ENCODE results near the gene PPP4R4. TPM values are rescaled to one million over a fixed set of nuclear protein-coding genes. Genes with fewer than 3 reads are reported as not detected.

PPP4R4 gene
- total RNA-seq, 1 donor from 2014 or later = not detected

DNA sequence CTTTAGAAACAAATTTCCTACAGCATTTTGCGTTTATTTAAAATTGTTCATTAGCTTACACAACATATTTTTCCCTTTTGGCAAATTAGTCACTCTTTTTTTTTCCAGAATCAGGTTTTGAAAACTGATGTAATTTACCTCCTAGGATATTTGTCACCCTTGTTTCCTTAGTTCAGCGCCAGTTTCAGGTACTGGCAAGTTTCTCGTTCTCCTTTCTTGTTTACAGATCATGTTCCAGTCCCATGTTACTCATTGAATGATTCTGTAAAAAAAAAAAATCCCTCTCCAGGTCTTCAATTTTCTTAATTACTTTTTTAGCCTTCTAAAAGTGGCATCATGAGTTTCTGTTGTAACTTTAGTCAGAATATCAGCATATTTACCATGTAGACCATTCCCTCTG is 2.7 kb downstream of the PPP4R4 start:
- no peak for DNase-seq (ENCODE audit: extremely low spot score, unreplicated experiment)
- H3K4me1 Mint-ChIP-seq (ENCODE audit: unreplicated experiment) = peaks cover 14% of the 10 kb centered on the region
- peaks cover 82% of the 10 kb centered on the region for H3K27me3 Mint-ChIP-seq (ENCODE audit: unreplicated experiment)
- no peak overlapping the region for H3K27ac Mint-ChIP-seq (ENCODE audit: unreplicated experiment)
- H3K36me3 Mint-ChIP-seq (ENCODE audit: unreplicated experiment) = no peaks in the 10 kb centered on the region
- TF ChIP-seq, protein P1, sequence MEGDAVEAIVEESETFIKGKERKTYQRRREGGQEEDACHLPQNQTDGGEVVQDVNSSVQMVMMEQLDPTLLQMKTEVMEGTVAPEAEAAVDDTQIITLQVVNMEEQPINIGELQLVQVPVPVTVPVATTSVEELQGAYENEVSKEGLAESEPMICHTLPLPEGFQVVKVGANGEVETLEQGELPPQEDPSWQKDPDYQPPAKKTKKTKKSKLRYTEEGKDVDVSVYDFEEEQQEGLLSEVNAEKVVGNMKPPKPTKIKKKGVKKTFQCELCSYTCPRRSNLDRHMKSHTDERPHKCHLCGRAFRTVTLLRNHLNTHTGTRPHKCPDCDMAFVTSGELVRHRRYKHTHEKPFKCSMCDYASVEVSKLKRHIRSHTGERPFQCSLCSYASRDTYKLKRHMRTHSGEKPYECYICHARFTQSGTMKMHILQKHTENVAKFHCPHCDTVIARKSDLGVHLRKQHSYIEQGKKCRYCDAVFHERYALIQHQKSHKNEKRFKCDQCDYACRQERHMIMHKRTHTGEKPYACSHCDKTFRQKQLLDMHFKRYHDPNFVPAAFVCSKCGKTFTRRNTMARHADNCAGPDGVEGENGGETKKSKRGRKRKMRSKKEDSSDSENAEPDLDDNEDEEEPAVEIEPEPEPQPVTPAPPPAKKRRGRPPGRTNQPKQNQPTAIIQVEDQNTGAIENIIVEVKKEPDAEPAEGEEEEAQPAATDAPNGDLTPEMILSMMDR (IDR thresholded peaks at IDR 0.05) = no peak
- no peaks in the 10 kb centered on the region for H3K9me3 Mint-ChIP-seq (ENCODE audit: unreplicated experiment)
- H3K4me3 Mint-ChIP-seq (ENCODE audit: unreplicated experiment) = no peak overlapping the region

DNA sequence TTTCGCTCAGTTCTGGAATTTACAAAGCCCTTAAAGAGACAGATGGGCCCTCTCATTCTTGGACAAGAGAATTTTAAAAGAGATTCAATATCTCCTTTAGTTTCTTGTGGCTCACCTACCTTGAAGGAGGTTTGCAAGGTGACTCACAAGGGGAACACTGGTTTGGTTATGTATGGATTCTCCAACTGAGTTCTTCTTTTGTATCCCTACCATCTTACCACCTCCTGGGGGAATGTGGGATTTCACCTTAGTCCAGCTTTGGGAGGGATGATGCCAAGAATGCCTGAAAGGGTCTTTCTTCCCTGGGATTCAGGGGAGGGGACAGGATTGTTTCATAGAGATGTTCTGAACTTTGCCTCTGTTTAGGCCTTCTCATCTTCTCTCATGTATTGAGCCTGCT is 3.7 kb downstream of the PPP4R4 start:
- Mint-ChIP-seq H3K27ac (ENCODE audit: unreplicated experiment) (no peak overlapping the region), H3K9me3 (ENCODE audit: unreplicated experiment) (no peaks in the 10 kb centered on the region), H3K4me1 (ENCODE audit: unreplicated experiment) (peaks cover 14% of the 10 kb centered on the region), H3K27me3 (ENCODE audit: unreplicated experiment) (peaks cover 82% of the 10 kb centered on the region), H3K4me3 (ENCODE audit: unreplicated experiment) (no peak overlapping the region), H3K36me3 (ENCODE audit: unreplicated experiment) (no peaks in the 10 kb centered on the region)
- TF ChIP-seq, protein P1 (IDR thresholded peaks at IDR 0.05) = no peak
- DNase-seq (ENCODE audit: extremely low spot score, unreplicated experiment) = no peak

DNA sequence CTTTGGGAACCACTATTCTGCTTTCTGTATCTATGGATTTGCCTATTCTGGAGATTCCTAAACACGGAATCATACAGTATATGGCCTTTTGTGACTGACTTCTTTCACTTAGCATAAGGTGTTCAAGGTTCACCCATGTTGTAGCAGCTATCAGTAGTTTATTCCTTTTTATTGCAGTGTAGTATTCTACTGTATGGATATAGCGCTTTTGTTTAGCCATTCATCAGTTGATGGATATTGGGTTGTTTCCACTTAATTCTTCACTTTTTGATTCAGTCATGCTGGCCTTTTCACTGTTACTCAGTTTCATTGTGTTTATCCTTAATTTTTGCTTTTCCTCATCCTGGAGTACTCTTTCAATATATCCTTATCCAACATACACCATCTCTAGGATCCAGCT is 5.1 kb downstream of the PPP4R4 start:
- Mint-ChIP-seq H3K9me3 (ENCODE audit: unreplicated experiment) (no peaks in the 10 kb centered on the region), H3K4me3 (ENCODE audit: unreplicated experiment) (no peak overlapping the region), H3K4me1 (ENCODE audit: unreplicated experiment) (peaks cover 10% of the 10 kb centered on the region), H3K36me3 (ENCODE audit: unreplicated experiment) (no peaks in the 10 kb centered on the region), H3K27me3 (ENCODE audit: unreplicated experiment) (peaks cover 80% of the 10 kb centered on the region), H3K27ac (ENCODE audit: unreplicated experiment) (no peak overlapping the region)
- TF ChIP-seq, protein P1 (IDR thresholded peaks at IDR 0.05) = no peak
- no peak for DNase-seq (ENCODE audit: extremely low spot score, unreplicated experiment)

DNA sequence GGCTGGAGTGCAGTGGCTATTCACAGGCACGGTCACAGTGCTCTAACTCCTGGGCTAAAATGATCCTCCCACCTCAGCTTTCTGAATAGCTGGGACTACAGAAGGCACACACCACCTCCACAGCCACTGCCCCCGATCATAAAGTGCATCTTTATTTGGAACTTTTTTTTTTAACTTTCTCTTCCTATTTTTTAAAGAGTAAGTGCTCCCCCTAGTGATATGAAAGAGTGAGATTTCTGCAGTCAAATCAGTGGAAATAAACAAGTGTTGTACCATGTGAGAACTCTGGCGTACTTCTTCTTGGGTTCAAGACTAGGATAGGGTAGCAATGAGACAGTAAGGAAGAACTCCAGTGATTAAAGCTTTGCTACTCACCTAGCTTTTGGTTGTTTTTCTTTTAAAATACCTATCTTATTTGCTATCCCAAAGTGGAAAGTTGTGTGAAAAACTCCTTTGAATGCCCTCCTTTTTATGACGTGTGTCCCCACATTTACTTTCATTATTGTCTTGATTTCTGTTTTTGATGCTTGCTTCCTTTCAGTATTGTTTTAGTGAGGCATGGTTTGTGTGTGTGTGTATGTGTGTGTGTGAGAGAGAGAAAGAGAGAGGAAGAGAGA is 6.6 kb downstream of the PPP4R4 start:
- TF ChIP-seq, protein P1 (IDR thresholded peaks at IDR 0.05) = peak; percentile 68

DNA sequence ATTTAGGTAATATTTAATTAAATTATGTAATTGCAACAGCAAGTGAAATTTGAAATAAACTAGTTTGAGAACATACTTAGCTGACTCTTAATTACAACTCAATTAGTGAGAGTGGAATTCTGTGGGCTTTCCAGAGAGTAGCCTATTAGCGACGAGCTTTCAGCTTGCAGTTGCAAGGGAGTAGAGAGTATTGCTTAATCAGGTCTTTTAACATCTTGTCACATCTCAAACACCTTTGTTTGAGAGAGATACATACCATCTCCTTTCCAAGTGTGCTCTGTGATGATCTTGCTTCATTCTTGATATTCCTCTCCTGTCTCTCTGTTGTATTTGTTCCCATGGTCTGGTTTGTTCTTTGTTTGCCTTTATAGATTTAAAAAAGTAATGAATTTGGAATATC is 7.7 kb downstream of the PPP4R4 start:
- no peaks in the 10 kb centered on the region for H3K36me3 Mint-ChIP-seq (ENCODE audit: unreplicated experiment)
- no peak for DNase-seq (ENCODE audit: extremely low spot score, unreplicated experiment)
- no peaks in the 10 kb centered on the region for H3K9me3 Mint-ChIP-seq (ENCODE audit: unreplicated experiment)
- peaks cover 3% of the 10 kb centered on the region for H3K4me1 Mint-ChIP-seq (ENCODE audit: unreplicated experiment)
- TF ChIP-seq, protein P1 (IDR thresholded peaks at IDR 0.05) = no peak
- no peak overlapping the region for H3K4me3 Mint-ChIP-seq (ENCODE audit: unreplicated experiment)
- H3K27ac Mint-ChIP-seq (ENCODE audit: unreplicated experiment) = no peak overlapping the region
- peaks cover 72% of the 10 kb centered on the region for H3K27me3 Mint-ChIP-seq (ENCODE audit: unreplicated experiment)

More for the DNA sequence above, 6.6 kb downstream of the PPP4R4 start:
- no peak for DNase-seq (ENCODE audit: extremely low spot score, unreplicated experiment)
- Mint-ChIP-seq H3K36me3 (ENCODE audit: unreplicated experiment) (no peaks in the 10 kb centered on the region), H3K4me1 (ENCODE audit: unreplicated experiment) (peaks cover 3% of the 10 kb centered on the region), H3K27me3 (ENCODE audit: unreplicated experiment) (peaks cover 74% of the 10 kb centered on the region), H3K9me3 (ENCODE audit: unreplicated experiment) (no peaks in the 10 kb centered on the region), H3K27ac (ENCODE audit: unreplicated experiment) (no peak overlapping the region), H3K4me3 (ENCODE audit: unreplicated experiment) (no peak overlapping the region)
